ENCODE results near the gene ACOT2. TPM values are rescaled to one million over a fixed set of nuclear protein-coding genes. Genes with fewer than 3 reads are reported as not detected.
"Not testable (repeated sequence)": the region's sequence is repeated elsewhere in the genome, so short reads cannot be mapped to it uniquely, and the experiment has no call there.

The ACOT2 gene, protein sequence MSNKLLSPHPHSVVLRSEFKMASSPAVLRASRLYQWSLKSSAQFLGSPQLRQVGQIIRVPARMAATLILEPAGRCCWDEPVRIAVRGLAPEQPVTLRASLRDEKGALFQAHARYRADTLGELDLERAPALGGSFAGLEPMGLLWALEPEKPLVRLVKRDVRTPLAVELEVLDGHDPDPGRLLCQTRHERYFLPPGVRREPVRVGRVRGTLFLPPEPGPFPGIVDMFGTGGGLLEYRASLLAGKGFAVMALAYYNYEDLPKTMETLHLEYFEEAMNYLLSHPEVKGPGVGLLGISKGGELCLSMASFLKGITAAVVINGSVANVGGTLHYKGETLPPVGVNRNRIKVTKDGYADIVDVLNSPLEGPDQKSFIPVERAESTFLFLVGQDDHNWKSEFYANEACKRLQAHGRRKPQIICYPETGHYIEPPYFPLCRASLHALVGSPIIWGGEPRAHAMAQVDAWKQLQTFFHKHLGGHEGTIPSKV
- total RNA-seq (2014; rRNA removed; shearing (Covaris generic)): 18.5 and 26.1 TPM in 2 replicates

DNA sequence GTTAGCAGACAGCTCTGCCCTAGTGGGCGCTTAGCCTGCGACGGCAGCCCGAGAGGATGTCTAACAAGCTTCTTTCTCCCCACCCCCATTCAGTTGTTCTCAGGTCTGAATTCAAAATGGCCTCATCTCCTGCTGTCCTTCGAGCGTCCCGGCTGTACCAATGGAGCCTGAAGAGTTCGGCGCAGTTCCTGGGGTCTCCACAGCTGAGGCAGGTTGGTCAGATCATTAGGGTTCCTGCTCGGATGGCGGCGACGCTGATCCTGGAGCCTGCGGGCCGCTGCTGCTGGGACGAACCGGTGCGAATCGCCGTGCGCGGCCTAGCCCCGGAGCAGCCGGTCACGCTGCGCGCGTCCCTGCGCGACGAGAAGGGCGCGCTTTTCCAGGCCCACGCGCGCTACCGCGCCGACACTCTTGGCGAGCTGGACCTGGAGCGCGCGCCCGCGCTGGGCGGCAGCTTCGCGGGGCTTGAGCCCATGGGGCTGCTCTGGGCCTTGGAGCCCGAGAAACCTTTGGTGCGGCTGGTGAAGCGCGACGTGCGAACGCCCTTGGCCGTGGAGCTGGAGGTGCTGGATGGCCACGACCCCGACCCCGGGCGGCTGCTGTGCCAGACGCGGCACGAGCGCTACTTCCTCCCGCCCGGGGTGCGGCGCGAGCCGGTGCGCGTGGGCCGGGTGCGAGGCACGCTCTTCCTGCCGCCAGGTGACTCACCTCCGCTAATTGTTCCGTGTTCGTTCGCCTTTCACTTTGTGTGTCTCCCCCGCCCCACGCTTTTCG lies at the start of gene ACOT2:
ACOT2 (plus strand) TSS at position 29 of the 774 bp plus-strand sequence; CDS start at position 57, 28 bp downstream.
- peak; percentile 86 for DNase-seq (ENCODE audit: low read depth)

DNA sequence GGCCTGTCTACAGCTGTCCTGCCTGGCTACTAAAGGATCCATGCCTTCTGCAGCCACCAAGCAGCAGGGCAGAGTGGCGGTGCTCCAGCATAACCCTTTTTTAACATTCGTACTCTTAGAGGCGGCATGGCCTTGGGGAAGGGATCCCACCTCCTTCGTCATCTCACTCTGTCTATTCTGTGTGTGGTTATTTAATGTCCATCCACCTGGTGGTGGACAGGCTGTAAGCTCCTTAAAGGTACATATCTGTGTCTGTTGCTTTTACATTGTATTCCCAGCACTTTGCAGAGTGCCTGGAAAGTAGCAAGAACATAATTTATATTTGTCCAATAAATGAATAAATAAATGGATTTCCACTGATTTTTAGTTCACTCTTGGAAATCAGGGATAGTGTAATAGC lies 47.8 kb upstream of the ACOT2 start:
- DNase-seq (ENCODE audit: low read depth): no peak

DNA sequence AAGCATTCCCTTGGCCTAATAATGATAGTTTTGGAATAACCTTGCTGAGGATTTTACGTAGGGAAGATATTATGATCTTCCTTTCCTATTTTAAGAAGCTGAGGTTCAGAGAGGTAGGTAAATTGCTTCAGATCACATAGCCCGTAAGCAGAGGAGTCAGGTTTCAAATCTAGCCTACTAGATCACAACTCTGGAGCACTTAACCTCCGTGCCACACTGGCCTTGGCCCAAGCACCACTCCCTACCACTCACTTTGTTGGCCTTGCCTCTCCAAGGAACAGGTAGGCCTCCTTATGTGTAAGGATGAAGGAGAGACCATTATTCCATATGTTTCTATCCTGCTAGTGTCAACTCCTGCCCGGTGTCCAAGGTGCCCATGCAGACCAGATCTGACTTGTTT lies 44.5 kb upstream of the ACOT2 start:
- no peak for DNase-seq (ENCODE audit: low read depth)

- DNase-seq (ENCODE audit: low read depth): peak; percentile 97
Measured at GRCh38 chr14:73526036-73526984, 42.7 kb upstream of the ACOT2 start.

GRCh38 chr14:73529356-73529755 lies 39.7 kb upstream of the ACOT2 start:
- not testable (repeated sequence) for DNase-seq (ENCODE audit: low read depth)

- not testable (repeated sequence) for DNase-seq (ENCODE audit: low read depth)
Measured at GRCh38 chr14:73531971-73532370, 37.0 kb upstream of the ACOT2 start.

DNA sequence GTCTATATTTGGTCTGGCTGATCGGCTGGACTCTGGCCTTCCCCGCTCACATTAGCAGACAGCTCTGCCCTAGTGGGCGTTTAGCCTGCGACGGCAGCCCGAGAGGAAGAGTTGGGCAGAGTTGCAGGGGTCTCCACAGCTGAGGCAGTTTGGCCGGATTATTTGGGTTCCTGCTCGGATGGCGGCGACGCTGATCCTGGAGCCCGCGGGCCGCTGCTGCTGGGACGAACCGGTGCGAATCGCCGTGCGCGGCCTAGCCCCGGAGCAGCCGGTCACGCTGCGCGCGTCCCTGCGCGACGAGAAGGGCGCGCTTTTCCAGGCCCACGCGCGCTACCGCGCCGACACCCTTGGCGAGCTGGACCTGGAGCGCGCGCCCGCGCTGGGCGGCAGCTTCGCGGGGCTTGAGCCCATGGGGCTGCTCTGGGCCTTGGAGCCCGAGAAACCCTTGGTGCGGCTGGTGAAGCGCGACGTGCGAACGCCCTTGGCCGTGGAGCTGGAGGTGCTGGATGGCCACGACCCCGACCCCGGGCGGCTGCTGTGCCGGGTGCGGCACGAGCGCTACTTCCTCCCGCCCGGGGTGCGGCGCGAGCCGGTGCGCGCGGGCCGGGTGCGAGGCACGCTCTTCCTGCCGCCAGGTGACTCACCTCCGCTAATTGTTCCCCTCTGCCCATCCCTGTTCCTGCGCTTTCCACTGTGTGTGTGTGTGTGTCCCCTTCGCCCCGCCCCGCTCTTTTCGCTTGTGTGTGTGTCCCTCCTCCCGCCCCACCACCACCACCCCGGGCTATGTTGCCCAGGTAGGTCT lies 31.6 kb upstream of the ACOT2 start:
- DNase-seq (ENCODE audit: low read depth): not testable (repeated sequence)

DNA sequence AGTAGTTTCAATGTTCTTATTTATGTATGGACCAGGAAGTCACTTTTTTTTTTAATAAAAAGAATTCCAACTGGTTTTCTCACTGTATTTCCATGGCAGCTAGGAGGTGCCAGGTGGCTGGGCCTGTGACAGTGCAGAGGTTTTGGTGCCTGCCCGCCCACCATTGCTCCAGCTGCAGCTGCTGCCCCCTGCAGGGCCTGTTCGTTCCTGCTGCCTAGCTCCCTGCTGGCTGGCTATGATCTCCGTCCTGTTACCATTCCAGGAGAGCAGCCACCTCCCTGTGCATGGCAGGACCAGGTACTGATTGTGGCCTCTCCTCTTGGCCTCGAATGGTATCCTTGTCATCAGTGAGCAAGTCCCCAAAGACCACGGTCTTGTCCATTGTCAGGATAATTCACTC lies 30.0 kb upstream of the ACOT2 start:
- not testable (repeated sequence) for DNase-seq (ENCODE audit: low read depth)

GRCh38 chr14:73542961-73543360 lies 26.1 kb upstream of the ACOT2 start:
- not testable (repeated sequence) for DNase-seq (ENCODE audit: low read depth)

DNA sequence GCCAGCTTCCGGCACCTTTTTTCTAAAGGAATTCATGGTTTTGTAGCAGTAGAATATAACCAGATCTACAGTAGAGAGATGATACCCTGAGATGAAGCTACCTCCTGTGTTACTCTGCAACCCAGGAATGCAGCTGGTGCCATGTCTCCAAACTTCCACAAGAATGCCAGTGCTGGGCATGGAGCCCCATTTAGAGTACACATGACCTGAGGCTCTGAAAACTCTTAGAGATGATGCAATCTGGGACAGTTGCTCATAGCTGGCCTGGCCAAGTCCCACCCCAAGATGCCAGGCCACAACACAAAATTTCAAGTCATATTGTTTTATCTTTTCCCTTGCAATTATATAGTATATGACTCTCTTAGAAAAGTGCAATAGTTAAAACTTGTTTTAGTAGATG lies 23.7 kb upstream of the ACOT2 start:
- not testable (repeated sequence) for DNase-seq (ENCODE audit: low read depth)

- not testable (repeated sequence) for DNase-seq (ENCODE audit: low read depth)
Measured at GRCh38 chr14:73549097-73549496, 19.9 kb upstream of the ACOT2 start.

GRCh38 chr14:73549889-73550524 lies 19.0 kb upstream of the ACOT2 start:
- not testable (repeated sequence) for DNase-seq (ENCODE audit: low read depth)

DNA sequence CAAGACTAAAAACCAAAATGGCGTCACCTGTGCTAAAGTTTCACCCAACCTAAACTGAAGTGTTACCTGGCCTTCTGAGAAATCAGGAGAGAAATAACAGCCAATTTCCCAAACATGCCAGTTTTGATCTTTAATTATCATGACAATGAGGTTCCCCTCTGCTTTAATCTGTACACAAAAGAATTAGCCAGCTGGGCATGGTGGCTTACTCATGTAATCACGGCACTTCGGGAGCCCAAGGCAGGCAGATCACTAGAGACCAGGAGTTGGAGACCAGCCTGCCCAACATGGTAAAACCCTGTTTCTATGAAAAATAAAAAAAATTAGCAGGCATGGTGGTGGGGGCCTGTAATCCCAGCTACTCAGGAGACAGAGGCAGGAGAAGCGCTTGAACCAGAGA lies 15.2 kb upstream of the ACOT2 start:
- no peak for DNase-seq (ENCODE audit: low read depth)

DNA sequence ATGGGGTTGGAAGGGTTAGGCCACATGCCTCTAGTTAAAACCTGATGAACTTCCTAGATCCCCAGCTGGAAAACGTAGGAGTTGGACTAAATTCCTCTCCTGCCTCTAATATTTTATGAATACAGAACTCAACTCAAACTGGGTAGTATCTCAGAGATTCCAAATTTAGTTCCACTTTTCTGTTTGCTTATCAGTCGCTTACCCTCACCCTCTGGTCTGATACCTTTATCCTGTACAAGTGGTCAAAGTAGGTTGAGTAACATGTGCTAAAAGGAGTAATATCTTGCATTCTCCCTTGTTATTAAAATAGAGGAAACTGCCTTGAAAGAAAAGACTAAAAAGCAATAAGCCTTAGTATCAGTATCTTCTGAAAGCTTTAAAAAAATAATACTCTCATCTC lies 11.8 kb upstream of the ACOT2 start:
- not testable (repeated sequence) for DNase-seq (ENCODE audit: low read depth)

DNA sequence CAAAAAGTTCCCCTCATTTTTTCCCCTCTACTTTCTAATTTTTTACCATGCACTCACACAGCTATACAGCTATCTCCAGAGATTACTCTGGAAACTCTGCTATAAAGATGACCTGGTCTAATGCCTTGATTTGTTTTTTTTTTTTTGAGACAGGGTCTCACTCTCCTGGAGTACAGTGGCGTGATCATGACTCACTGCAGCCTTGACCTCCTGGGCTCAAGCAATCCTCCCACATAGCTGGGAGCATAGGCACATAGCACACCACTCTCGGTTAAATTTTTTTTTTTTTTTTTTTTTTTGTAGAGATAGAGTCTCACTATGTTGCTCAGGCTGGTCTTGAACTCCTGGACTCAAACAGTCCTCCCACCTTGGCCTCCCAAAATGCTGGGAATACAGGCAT lies 10.8 kb upstream of the ACOT2 start:
- DNase-seq (ENCODE audit: low read depth): not testable (repeated sequence)

DNA sequence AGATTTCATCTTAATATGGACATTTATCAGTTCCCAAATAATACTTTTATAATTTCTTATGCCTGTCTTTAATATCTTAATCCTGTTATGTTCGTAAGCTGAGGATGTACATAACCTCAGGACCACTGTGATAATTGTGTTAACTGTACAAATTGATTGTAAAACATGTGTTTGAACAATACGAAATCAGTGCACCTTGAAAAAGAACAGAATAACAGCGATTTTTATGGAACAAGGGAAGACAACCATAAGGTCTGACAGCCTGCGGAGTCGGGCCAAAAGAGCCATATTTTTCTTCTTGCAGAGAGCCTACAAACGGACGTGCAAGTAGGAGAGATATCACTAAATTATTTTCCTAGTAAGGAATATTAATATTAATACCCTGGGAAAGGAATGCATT lies 6.8 kb upstream of the ACOT2 start:
- not testable (repeated sequence) for DNase-seq (ENCODE audit: low read depth)

DNA sequence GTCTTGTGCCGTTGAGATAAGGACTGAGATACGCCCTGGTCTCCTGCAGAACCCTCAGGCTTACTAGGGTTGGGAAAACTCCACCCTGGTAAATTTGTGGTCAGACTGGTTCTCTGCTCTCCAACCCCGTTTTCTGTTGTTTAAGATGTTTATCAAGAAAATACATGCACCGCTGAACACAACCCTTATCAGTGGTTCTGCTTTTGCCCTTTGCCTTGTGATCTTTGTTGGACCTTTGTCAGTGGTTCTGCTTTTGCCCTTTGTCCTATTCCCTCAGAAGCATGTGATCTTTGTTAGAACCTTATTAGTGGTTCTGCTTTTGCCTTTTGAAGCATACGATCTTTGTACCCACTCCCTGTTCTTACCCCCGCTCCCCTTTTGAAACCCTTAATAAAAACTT lies 6.3 kb upstream of the ACOT2 start:
- DNase-seq (ENCODE audit: low read depth): peak; percentile 11

DNA sequence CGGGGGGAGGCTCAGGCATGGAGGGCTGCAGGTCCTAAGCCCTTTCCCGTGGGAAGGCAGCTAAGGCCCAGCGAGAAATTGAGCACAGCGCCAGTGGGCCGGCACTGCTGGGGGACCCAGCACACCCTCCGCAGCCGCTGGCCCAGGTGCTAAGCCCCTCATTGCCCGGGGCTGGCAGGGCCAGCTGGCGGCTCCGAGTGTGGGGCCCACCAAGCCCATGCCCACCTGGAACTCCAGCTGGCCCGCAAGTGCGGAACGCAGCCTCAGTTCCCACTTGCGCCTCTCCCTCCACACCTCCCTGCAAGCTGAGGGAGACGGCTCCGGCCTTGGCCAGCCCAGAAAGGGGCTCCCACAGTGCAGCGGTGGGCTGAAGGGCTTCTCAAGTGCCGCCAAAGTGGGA lies 2.6 kb upstream of the ACOT2 start:
- not testable (repeated sequence) for DNase-seq (ENCODE audit: low read depth)

GRCh38 chr14:73566935-73567334 lies 2.1 kb upstream of the ACOT2 start:
- not testable (repeated sequence) for DNase-seq (ENCODE audit: low read depth)

DNA sequence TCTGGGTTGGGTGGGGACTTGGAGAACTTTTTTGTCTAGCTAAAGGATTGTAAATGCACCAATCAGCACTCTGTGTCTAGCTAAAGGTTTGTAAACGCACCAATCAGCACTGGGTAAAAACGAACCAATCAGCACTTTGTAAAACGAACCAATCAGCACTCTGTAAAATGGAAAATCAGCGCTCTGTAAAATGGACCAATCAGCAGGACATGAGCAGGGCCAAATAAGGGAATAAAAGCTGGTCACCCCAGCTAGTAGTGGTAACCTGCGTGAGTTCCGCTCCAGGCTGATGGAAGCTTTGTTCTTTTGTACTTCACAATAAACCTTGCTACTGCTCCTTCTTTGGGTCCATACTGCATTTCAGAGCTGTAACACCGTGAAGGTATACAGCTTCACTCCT lies 1.7 kb upstream of the ACOT2 start:
- DNase-seq (ENCODE audit: low read depth): no peak
